DND-41 (cell line): ENCODE data around the gene NUCB2.

ENCODE experiments used
- CTCF ChIP-seq: IDR thresholded peaks from 2 replicates; pipeline ENCODE4 v1.5.1; 2012; ENCODE audit warnings: borderline replicate concordance, low read length, moderate library complexity, mild to moderate bottlenecking; ENCODE audit not compliant: poor library complexity, severe bottlenecking; ENCODE audit errors: extremely low read depth
- EZH2 ChIP-seq: IDR thresholded peaks from 3 replicates; pipeline ENCODE4 v1.6.1; 2012; ENCODE audit warnings: borderline replicate concordance, low read depth, mild to moderate bottlenecking, moderate library complexity, low read length, inconsistent platforms; ENCODE audit not compliant: severe bottlenecking

DNA sequence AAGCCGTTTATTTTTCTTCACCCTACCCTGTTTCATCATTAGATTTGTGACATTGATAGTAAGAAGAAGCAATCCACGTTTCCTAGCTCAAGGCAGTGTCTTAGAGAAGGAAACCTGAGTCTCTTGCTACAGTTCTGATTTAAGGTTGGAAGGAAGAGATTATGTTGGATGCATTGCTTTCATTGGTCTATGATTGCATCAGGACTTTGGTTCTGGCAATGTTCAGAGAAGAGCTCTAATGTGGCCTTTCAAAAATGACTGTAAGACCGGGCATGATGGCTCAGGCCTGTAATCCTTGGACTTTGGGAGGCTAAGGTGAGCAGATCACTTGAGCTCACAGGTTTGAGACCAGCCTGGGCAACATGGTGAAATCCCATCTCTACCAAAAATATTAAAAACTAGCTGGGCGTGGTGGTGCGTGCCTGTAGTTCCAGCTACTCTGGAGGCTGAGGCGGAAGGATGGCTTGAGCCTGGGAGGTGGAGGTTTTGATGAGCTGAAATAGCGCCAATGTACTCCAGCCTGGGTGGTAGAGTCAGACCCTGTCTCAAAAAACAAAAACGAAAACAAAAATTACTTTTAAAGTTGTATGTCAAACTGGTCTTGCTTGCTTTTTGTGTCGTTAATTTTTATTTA, 4.1 kb downstream of the NUCB2 start:
- no peak for TF ChIP-seq CTCF
- no peak for TF ChIP-seq EZH2
